Measurements from ENCODE around the gene IKZF2. TPM values are rescaled to one million over a fixed set of nuclear protein-coding genes. Genes with fewer than 3 reads are reported as not detected.

Gene IKZF2
- total and polyA plus RNA-seq, 9 donors: 0.52 to 7.4 (median 5.0) TPM

- Histone ChIP-seq H3K27ac (no peak overlapping the region), H3K4me1 (ENCODE audit: insufficient read depth) (no peaks in the 10 kb centered on the region), H3K9me3 (no peaks in the 10 kb centered on the region), H3K4me3 (no peak overlapping the region), H3K36me3 (no peaks in the 10 kb centered on the region), H3K27me3 (no peaks in the 10 kb centered on the region)
- intact Hi-C loops (cut with DNase I): no loop called here
- DNase-seq: no peak
- TF ChIP-seq POLR2A (IDR thresholded peaks at IDR 0.05): no peak
- TF ChIP-seq, protein P1, sequence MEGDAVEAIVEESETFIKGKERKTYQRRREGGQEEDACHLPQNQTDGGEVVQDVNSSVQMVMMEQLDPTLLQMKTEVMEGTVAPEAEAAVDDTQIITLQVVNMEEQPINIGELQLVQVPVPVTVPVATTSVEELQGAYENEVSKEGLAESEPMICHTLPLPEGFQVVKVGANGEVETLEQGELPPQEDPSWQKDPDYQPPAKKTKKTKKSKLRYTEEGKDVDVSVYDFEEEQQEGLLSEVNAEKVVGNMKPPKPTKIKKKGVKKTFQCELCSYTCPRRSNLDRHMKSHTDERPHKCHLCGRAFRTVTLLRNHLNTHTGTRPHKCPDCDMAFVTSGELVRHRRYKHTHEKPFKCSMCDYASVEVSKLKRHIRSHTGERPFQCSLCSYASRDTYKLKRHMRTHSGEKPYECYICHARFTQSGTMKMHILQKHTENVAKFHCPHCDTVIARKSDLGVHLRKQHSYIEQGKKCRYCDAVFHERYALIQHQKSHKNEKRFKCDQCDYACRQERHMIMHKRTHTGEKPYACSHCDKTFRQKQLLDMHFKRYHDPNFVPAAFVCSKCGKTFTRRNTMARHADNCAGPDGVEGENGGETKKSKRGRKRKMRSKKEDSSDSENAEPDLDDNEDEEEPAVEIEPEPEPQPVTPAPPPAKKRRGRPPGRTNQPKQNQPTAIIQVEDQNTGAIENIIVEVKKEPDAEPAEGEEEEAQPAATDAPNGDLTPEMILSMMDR (IDR thresholded peaks at IDR 0.05): no peak
- no peak for TF ChIP-seq EP300 (IDR thresholded peaks at IDR 0.05)
- WGBS, 3 donors: 55 to 71% (median 65%) methylated on average over 2 of the region's 2 CpGs
Measured at GRCh38 chr2:213013979-213014378, 137.4 kb downstream of the IKZF2 start.

GRCh38 chr2:213011505-213011904 lies 139.9 kb downstream of the IKZF2 start:
- H3K4me3 ChIP-seq: no peak overlapping the region
- DNase-seq: no peak
- no peaks in the 10 kb centered on the region for H3K4me1 ChIP-seq (ENCODE audit: insufficient read depth)
- H3K27me3 ChIP-seq: no peaks in the 10 kb centered on the region
- no peaks in the 10 kb centered on the region for H3K9me3 ChIP-seq
- H3K36me3 ChIP-seq: no peaks in the 10 kb centered on the region
- no peak overlapping the region for H3K27ac ChIP-seq
- TF ChIP-seq EP300 (IDR thresholded peaks at IDR 0.05) (no peak), POLR2A (IDR thresholded peaks at IDR 0.05) (no peak)
- TF ChIP-seq, protein P1 (IDR thresholded peaks at IDR 0.05): no peak
- 92 to 95% (median 93%) methylated on average over 1 of the region's 1 CpG for WGBS, 3 donors
- intact Hi-C loops (cut with DNase I): no loop called here

DNA sequence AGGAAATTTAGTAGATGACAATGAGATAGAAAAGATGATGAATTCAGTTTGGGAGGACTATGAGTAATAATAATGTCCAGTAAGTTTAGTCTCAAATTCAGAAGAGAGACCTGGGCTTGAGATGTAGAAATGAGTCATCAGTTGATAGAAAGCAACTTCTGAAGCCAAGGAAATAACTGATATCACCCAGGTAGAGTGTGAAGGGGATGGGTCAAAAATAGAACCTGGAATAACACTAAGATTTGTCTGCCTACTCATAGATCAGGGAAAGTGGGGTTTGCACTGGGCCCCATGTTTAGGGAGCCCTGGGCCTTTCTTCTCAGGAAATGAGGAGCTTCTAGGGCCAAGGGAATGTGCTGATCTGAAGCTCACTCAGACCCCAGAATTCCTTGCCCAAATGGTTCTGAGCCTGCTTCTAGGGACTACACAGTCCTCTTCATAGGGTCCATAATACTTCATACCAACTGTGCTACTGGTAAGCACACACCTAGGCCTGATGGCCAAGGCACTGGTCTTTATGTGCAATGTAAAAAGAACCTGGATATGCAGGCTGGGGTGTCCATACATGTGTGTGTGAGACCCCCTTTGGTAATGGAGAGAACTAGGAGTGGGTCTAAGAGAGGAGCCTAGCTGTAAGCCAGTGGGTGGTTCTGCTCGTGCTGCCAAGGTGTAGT lies 141.2 kb downstream of the IKZF2 start:
- Histone ChIP-seq H3K9me3 (no peaks in the 10 kb centered on the region), H3K27ac (no peak overlapping the region), H3K36me3 (no peaks in the 10 kb centered on the region), H3K27me3 (no peaks in the 10 kb centered on the region), H3K4me1 (ENCODE audit: insufficient read depth) (no peaks in the 10 kb centered on the region), H3K4me3 (no peak overlapping the region)
- 91 to 97% (median 97%) methylated on average over 1 of the region's 1 CpG for WGBS, 3 donors
- intact Hi-C loops (cut with DNase I): no loop called here
- TF ChIP-seq EP300 (IDR thresholded peaks at IDR 0.05) (no peak), POLR2A (IDR thresholded peaks at IDR 0.05) (no peak)
- TF ChIP-seq, protein P1 (IDR thresholded peaks at IDR 0.05): no peak
- DNase-seq: no peak

DNA sequence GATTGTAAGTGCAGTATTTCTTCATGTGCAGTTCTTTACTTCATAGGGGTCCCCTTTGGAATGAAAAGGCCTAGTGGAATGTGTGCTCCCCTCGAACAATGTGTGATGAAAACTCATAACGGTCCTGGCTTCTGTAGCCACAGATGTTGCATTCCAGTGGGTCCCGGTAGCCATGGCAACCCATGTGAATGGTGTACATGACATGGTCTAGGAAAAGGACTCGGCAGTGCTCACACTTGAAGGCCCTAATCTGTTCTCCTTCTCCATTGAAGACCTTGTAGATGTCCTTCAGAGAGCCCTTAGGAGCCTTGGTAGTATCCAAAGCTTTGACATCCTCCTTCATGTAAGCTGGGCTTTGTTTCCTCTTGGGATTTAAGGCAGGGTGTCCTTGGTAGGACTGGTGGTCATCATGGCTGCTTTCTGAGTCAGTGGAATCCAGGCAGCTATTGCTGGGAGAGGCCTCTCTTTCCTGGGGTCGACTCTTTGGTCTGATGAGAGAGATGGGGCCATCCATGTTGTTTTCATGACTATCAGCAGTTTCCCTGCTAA lies 144.0 kb downstream of the IKZF2 start:
- Histone ChIP-seq H3K9me3 (no peaks in the 10 kb centered on the region), H3K4me3 (no peak overlapping the region), H3K4me1 (ENCODE audit: insufficient read depth) (no peaks in the 10 kb centered on the region), H3K27ac (no peak overlapping the region), H3K36me3 (no peaks in the 10 kb centered on the region), H3K27me3 (no peaks in the 10 kb centered on the region)
- intact Hi-C loops (cut with DNase I): no loop called here
- WGBS, 3 donors: 68 to 89% (median 84%) methylated on average over 5 of the region's 5 CpGs
- no peak for DNase-seq
- TF ChIP-seq, protein P1 (IDR thresholded peaks at IDR 0.05): no peak
- TF ChIP-seq EP300 (IDR thresholded peaks at IDR 0.05): no peak
- no peak for TF ChIP-seq POLR2A (IDR thresholded peaks at IDR 0.05)

Measured in ovary (tissue), 9 donors.